HCT116 (cell line): Measurements from ENCODE around the gene RANBP10. TPM values are rescaled to one million over a fixed set of nuclear protein-coding genes. Genes with fewer than 3 reads are reported as not detected.

Source experiments
- ATAC-seq: fragments of 200-7000 bp; cut with Tn5 transposase; 2 replicates; pipeline ENCODE4 v1.9.1; 2020; ENCODE audit warnings: mild to moderate bottlenecking, moderate library complexity
- BruUV-seq: library from RNA; stranded (reverse); fragments of 400-500 nt; replicated peaks from 2 replicates; lab custom pipeline; 2021; lab: Mats Ljungman, UMichigan
- CTCF ChIA-PET: fragments of 300-600 bp; sonication (Branson Sonifier 250); formaldehyde crosslinking; loops from one replicate; lab custom pipeline; 2021; ENCODE audit warnings: antibody characterized with exemption; lab: Charles Lee
- POLR2A ChIA-PET: fragments of 300-600, 350-600 bp; sonication (Branson Sonifier 250); formaldehyde crosslinking; loops from one replicate; lab custom pipeline; 2021; ENCODE audit warnings: antibody characterized with exemption; lab: Charles Lee
- RAD21 ChIA-PET, 2 experiments: fragments of 300-600 bp; sonication (Branson Sonifier 250); formaldehyde crosslinking; loops; one replicate each; lab custom pipeline; 2023; ENCODE audit warnings: low total read pairs in 2 of 2; ENCODE audit not compliant: uncharacterized antibody in 2 of 2, unreplicated experiment in 2 of 2, low non-redundant PET in 1 of 2; lab: Charles Lee
- DNase-seq: peaks from one replicate; pipeline ENCODE4 v3.0.0-alpha.2; 2010; ENCODE audit warnings: low read depth, low spot score
- H2AFZ ChIP-seq: fragments of 200-600 bp; shearing (Covaris generic), sonication (generic); 2 replicates; pipeline ENCODE4 v1.6.1; 2017; ENCODE audit warnings: low read depth, mixed run types, mixed read lengths, antibody characterized with exemption, low read length; ENCODE audit not compliant: poor library complexity, severe bottlenecking
- H3K27ac ChIP-seq: 2 replicates; pipeline ENCODE4 v1.5.1; 2012; ENCODE audit warnings: low read depth, low read length
- H3K27me3 ChIP-seq: fragments of 200-600 bp; sonication (generic); 2 replicates; pipeline ENCODE4 v1.6.1; 2016; ENCODE audit warnings: mixed run types, low read length, mixed read lengths; ENCODE audit not compliant: insufficient read depth
- H3K36me3 ChIP-seq, 2 experiments: fragments of 200-500 bp in 1 of 2; fragments of 200-600 bp in 1 of 2; sonication (Bioruptor generic) in 1 of 2; sonication (generic) in 1 of 2; 2 replicates each; pipeline versions ENCODE4 v1.5.1 to v1.6.1; 2014 to 2016; ENCODE audit warnings: low read length in 2 of 2, inconsistent platforms in 1 of 2, mixed read lengths in 1 of 2, mixed run types in 1 of 2; ENCODE audit not compliant: insufficient read depth in 2 of 2, control insufficient read depth in 1 of 2
- H3K4me1 ChIP-seq, 2 experiments: fragments of 200-600 bp in 1 of 2; sonication (generic) in 1 of 2; 2 replicates each; pipeline versions ENCODE4 v1.5.1 to v1.6.1; 2012 to 2017; ENCODE audit warnings: low read length in 2 of 2, inconsistent platforms in 1 of 2, mild to moderate bottlenecking in 1 of 2, mixed read lengths in 1 of 2, mixed run types in 1 of 2, moderate library complexity in 1 of 2; ENCODE audit not compliant: insufficient read depth in 2 of 2, control insufficient read depth in 1 of 2
- H3K4me2 ChIP-seq: fragments of 200-600 bp; sonication (generic); 2 replicates; pipeline ENCODE4 v1.6.1; 2017; ENCODE audit warnings: mixed run types, low read length, mixed read lengths
- H3K4me3 ChIP-seq, 2 experiments: fragments of 200-600 bp in 1 of 2; sonication (generic) in 1 of 2; replicated peaks in 1 of 2; 2 replicates each; pipeline ENCODE4 v1.5.1; 2011 to 2016; ENCODE audit warnings: low read length in 2 of 2, control low read depth in 1 of 2, low read depth in 1 of 2, mild to moderate bottlenecking in 1 of 2, mixed read lengths in 1 of 2, mixed run types in 1 of 2
- H3K79me2 ChIP-seq: fragments of 200-600 bp; sonication (generic); 2 replicates; pipeline ENCODE4 v1.6.1; 2017; ENCODE audit warnings: mild to moderate bottlenecking, mixed run types, low read length, moderate library complexity, mixed read lengths; ENCODE audit not compliant: insufficient read depth
- H3K9ac ChIP-seq: fragments of 200-600 bp; sonication (generic); 2 replicates; pipeline ENCODE4 v1.6.1; 2016; ENCODE audit warnings: low read length, mixed read lengths
- H3K9me2 ChIP-seq: fragments of 200-600 bp; sonication (generic), shearing (Covaris generic); 2 replicates; pipeline ENCODE4 v1.6.1; 2017; ENCODE audit warnings: mixed run types, mild to moderate bottlenecking, moderate library complexity; ENCODE audit not compliant: insufficient read depth
- H3K9me3 ChIP-seq, 2 experiments: fragments of 200-500 bp in 1 of 2; fragments of 200-600 bp in 1 of 2; sonication (Bioruptor generic) in 1 of 2; sonication (generic) in 1 of 2; 2 replicates each; pipeline ENCODE4 v1.6.1; 2014 to 2017; ENCODE audit warnings: low read length in 2 of 2, mixed read lengths in 2 of 2, inconsistent platforms in 1 of 2, low read depth in 1 of 2, mild to moderate bottlenecking in 1 of 2, mixed run types in 1 of 2, moderate library complexity in 1 of 2; ENCODE audit not compliant: control insufficient read depth in 1 of 2, insufficient read depth in 1 of 2
- H4K20me1 ChIP-seq: fragments of 200-600 bp; sonication (generic), shearing (Covaris generic); 2 replicates; pipeline ENCODE4 v1.6.1; 2017; ENCODE audit warnings: mixed run types, mild to moderate bottlenecking, moderate library complexity; ENCODE audit not compliant: insufficient read depth
- CBX3 ChIP-seq: IDR thresholded peaks from 2 replicates; pipeline ENCODE4 v1.6.1; 2012; ENCODE audit warnings: low read depth
- CEBPB ChIP-seq: IDR thresholded peaks from 2 replicates; pipeline ENCODE4 v1.6.1; 2012; ENCODE audit warnings: low read depth
- JUND ChIP-seq: IDR thresholded peaks from 2 replicates; pipeline ENCODE4 v1.6.1; 2012
- POLR2A ChIP-seq: IDR thresholded peaks from 2 replicates; pipeline ENCODE4 v1.7.0; 2011; ENCODE audit warnings: borderline replicate concordance; ENCODE audit not compliant: insufficient read depth, insufficient read length; ENCODE audit errors: extremely low read depth
- RAD21 ChIP-seq: IDR thresholded peaks from 2 replicates; pipeline ENCODE4 v1.6.1; 2012; ENCODE audit warnings: low read depth, mild to moderate bottlenecking
- SIN3A ChIP-seq: IDR thresholded peaks from 2 replicates; pipeline ENCODE4 v1.6.1; 2012; ENCODE audit warnings: low read depth
- SP1 ChIP-seq: IDR thresholded peaks from 2 replicates; pipeline ENCODE4 v1.6.1; 2012; ENCODE audit warnings: low read depth
- ZFX ChIP-seq: fragments of 450-650 bp; IDR thresholded peaks from 2 replicates; pipeline ENCODE4 v1.6.1; 2017
- intact Hi-C: fragments of 100-400 bp; cut with micrococcal nuclease; formaldehyde crosslinking; loops from 2 replicates; pipeline ENCODE4 v1.10.0; 2022
- total RNA-seq: library from RNA; stranded (reverse); gene quantifications from one replicate; pipeline ENCODE4 v1.2.1, GENCODE V29; 2021; ENCODE audit not compliant: unreplicated experiment
- TF ChIP-seq, protein P1 (sequence below): IDR thresholded peaks from 2 replicates; pipeline ENCODE4 v1.6.1; 2012
- TF ChIP-seq, protein P2 (sequence below): IDR thresholded peaks from 2 replicates; pipeline ENCODE4 v1.6.1; 2012

The RANBP10 gene
- total RNA-seq, 1 experiment from 2014 or later = 16.9 TPM

DNA sequence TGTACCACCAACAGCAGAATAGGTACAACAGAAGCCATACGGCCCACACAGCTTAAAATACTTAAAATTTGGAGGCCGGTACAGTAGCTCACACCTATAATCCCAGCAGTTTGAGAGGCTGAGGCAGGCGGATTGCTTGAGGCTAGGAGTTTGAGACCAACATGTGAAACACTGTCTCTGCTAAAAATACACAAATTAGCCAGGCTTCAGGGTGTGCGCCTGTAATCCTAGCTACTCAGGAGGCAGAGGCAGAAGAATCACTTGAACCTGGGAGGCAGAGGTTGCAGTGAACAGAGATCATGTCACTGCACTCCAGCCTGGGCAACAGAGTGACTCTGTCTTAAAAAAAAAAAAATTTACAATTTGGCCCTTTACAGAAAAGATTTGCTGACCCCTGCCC, 104.2 kb downstream of the RANBP10 start:
- CTCF ChIA-PET = no interaction called here
- peaks cover 0 to 5% of the 10 kb centered on the region in 2 experiments; a peak in 1 of 4 replicates for H3K9me3 ChIP-seq
- POLR2A ChIA-PET = no interaction called here
- H2AFZ ChIP-seq = no peak overlapping the region
- H3K79me2 ChIP-seq = peaks cover 48% of the 10 kb centered on the region
- intact Hi-C loops = no loop called here
- no peak overlapping the region for H3K4me3 ChIP-seq
- no peaks in the 10 kb centered on the region for H3K27me3 ChIP-seq
- H3K9ac ChIP-seq = no peak overlapping the region
- no peak overlapping the region for H3K27ac ChIP-seq
- ATAC-seq = no peak
- no TSS peak for BruUV-seq
- no peaks in the 10 kb centered on the region for H4K20me1 ChIP-seq
- RAD21 ChIA-PET = no interaction called here
- no peaks in the 10 kb centered on the region for H3K4me1 ChIP-seq
- no peaks in the 10 kb centered on the region for H3K9me2 ChIP-seq
- no peak for TF ChIP-seq CEBPB
- TF ChIP-seq RAD21 = no peak
- no peak for TF ChIP-seq ZFX
- TF ChIP-seq POLR2A = no peak
- TF ChIP-seq, protein P1, sequence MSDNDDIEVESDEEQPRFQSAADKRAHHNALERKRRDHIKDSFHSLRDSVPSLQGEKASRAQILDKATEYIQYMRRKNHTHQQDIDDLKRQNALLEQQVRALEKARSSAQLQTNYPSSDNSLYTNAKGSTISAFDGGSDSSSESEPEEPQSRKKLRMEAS = no peak
- TF ChIP-seq SP1 = no peak
- no peak for TF ChIP-seq SIN3A
- no peak for DNase-seq
- no peaks in the 10 kb centered on the region for H3K36me3 ChIP-seq
- H3K4me2 ChIP-seq = no peak overlapping the region

DNA sequence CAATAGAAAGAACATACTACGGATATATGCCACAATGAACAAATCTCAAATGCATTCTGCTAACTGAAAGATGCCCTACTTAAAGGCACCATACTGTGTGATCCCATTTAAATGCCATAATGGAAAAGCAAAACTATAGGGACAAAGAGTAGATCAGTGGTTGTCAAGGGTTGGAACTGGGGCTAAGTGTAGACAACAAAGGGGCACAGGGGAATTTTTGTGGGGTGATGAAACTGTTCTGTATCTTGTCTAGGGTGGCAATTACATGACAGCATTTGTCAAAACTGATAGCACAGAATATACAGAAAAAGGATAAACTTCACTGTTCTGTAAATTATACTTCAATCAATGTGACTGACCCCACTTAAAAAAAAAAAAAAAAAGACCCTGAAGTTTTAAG, 104.9 kb downstream of the RANBP10 start:
- H4K20me1 ChIP-seq = no peaks in the 10 kb centered on the region
- no peak overlapping the region for H3K4me2 ChIP-seq
- H3K9me2 ChIP-seq = no peaks in the 10 kb centered on the region
- DNase-seq (no peak), ATAC-seq (no peak)
- no peak overlapping the region for H2AFZ ChIP-seq
- intact Hi-C loops = no loop called here
- peaks cover 0 to 5% of the 10 kb centered on the region in 2 experiments; a peak in 1 of 4 replicates for H3K9me3 ChIP-seq
- peaks cover 45% of the 10 kb centered on the region for H3K79me2 ChIP-seq
- ChIA-PET CTCF (no interaction called here), RAD21 (no interaction called here), POLR2A (no interaction called here)
- BruUV-seq = no TSS peak
- no peak overlapping the region for H3K27ac ChIP-seq
- TF ChIP-seq CBX3 (no peak), JUND (no peak)
- TF ChIP-seq, protein P2, sequence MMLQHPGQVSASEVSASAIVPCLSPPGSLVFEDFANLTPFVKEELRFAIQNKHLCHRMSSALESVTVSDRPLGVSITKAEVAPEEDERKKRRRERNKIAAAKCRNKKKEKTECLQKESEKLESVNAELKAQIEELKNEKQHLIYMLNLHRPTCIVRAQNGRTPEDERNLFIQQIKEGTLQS = no peak
- H3K9ac ChIP-seq = no peak overlapping the region
- no peaks in the 10 kb centered on the region for H3K36me3 ChIP-seq
- no peak overlapping the region for H3K4me3 ChIP-seq
- no peaks in the 10 kb centered on the region for H3K4me1 ChIP-seq
- no peaks in the 10 kb centered on the region for H3K27me3 ChIP-seq
